Activated CD8-positive, alpha-beta T cell treated with anti-CD3 and anti-CD28 coated beads, Interleukin-2, amount 10 ng/mL, durations not matched to agents 7 days and 5 days (primary cell): ENCODE measurements around the gene PEPD. TPM values are rescaled to one million over a fixed set of nuclear protein-coding genes. Genes with fewer than 3 reads are reported as not detected.

Experiments used
- ATAC-seq: fragments of 150-1000 bp; cut with Tn5 transposase; one replicate; pipeline ENCODE4 v1.10.0; 2021; ENCODE audit warnings: moderate library complexity
- CTCF ChIA-PET: fragments of 350-600 bp; sonication (Branson Sonifier 250); formaldehyde crosslinking; loops from one replicate; lab custom pipeline; 2021; ENCODE audit warnings: antibody characterized with exemption; lab: Charles Lee
- POLR2A ChIA-PET: fragments of 350-600 bp; sonication (Branson Sonifier 250); formaldehyde crosslinking; loops from one replicate; lab custom pipeline; 2021; ENCODE audit warnings: antibody characterized with exemption; lab: Charles Lee
- DNase-seq: peaks from one replicate; pipeline ENCODE4 v3.0.0-alpha.2; 2020
- H3K27ac Mint-ChIP-seq: one replicate; pipeline ENCODE4 v1.8.0; 2021; ENCODE audit warnings: mild to moderate bottlenecking, mixed read lengths
- H3K27me3 Mint-ChIP-seq: one replicate; pipeline ENCODE4 v1.8.0; 2021; ENCODE audit warnings: low read depth, mixed read lengths
- H3K36me3 Mint-ChIP-seq: one replicate; pipeline ENCODE4 v1.8.0; 2021; ENCODE audit warnings: low read depth, mixed read lengths
- H3K4me1 Mint-ChIP-seq: one replicate; pipeline ENCODE4 v1.8.0; 2021; ENCODE audit warnings: low read depth, mixed read lengths
- H3K4me3 Mint-ChIP-seq: one replicate; pipeline ENCODE4 v1.8.0; 2021; ENCODE audit warnings: mild to moderate bottlenecking, mixed read lengths
- H3K9me3 Mint-ChIP-seq: one replicate; pipeline ENCODE4 v1.8.0; 2022; ENCODE audit warnings: mixed read lengths; ENCODE audit not compliant: insufficient read depth
- total RNA-seq, 2 experiments: library from RNA; stranded (reverse); gene quantifications; one replicate each; pipeline ENCODE4 v1.2.3, GENCODE V29; 2021

The PEPD gene
- total RNA-seq, 2 experiments from 2014 or later, result 27.9 to 30.5 TPM

DNA sequence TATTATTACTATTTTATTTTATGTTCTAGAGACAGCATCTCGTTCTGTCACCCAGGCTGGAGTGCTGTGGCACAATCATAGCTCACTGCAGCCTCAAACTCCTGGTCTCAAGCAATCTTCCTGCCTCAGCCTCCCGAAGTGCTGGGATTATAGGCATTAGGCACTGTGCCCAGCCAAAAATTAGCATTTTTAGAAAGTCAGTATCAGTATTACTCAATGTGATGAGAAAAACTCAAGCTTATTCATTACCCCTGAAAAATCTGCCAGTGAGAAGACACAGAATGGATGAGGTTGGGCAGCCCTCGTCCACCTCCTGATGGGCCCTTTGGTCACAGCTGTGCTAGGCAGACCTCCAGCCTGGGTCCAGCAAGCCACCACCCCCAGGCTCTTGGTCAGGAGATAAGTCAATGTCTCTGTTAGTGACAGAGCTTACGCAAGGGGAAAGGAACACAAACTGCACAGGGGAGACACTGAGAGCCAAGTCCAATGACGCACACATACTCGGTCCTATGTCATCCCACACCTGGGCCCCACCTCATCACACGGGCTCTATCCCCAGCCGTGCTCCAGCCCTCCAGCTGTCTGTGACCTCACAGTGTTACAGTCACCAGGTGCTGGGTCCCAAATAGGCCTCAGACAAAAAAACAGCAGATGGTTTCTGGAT lies 19.8 kb downstream of the PEPD start:
- Mint-ChIP-seq H3K27ac (no peak overlapping the region), H3K9me3 (no peaks in the 10 kb centered on the region), H3K36me3 (no peaks in the 10 kb centered on the region), H3K4me3 (no peak overlapping the region), H3K27me3 (no peaks in the 10 kb centered on the region), H3K4me1 (peaks cover 7% of the 10 kb centered on the region)
- ChIA-PET CTCF (no interaction called here), POLR2A (no interaction called here)
- no peak for DNase-seq
- no peak for ATAC-seq

DNA sequence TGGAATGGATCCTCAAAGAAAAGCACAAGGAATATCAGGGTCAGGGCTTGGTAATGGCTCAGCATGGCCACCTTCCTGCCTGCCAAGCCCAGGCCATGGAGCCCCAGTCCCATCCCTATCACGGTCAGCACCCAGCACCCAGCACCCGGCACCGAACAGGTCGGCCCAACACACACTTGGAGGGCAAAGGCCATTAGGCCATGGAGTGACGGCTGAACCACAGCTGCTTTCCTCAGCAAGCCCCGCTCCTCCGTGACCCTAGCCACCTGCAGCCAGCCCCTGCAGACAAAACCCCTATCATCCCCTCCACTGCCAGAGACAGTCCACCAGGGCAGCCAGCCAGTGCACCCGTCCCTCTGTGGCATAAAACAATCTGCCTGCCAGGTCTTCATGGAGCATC lies 20.6 kb downstream of the PEPD start:
- CTCF ChIA-PET, result no interaction called here
- Mint-ChIP-seq H3K4me3 (no peak overlapping the region), H3K27me3 (no peaks in the 10 kb centered on the region), H3K9me3 (no peaks in the 10 kb centered on the region), H3K4me1 (peaks cover 7% of the 10 kb centered on the region), H3K27ac (no peak overlapping the region), H3K36me3 (no peaks in the 10 kb centered on the region)
- DNase-seq (no peak), ATAC-seq (no peak)
- POLR2A ChIA-PET, result no interaction called here

DNA sequence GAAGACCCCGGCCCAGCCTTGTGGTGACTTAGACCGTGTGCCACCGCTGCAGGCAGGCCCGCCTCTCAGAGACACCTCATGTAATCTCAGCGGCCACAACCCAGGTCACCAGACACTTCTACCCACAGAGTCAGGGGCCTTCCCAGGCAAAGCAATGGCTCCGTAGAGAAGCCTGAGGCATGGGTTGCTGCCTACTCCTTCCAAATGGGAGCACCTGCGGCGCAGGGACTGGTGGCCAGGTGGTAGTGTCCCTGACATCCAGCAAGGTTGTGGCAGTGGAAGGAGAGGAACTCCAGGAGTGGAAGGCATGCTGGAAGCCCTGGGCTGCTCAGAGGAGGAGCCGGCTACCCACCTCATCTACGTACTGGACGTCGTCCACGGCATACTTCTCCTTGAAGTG lies 21.0 kb downstream of the PEPD start:
- no peak for DNase-seq
- H3K27ac Mint-ChIP-seq, result no peak overlapping the region
- H3K27me3 Mint-ChIP-seq, result no peaks in the 10 kb centered on the region
- POLR2A ChIA-PET, result no interaction called here
- no peaks in the 10 kb centered on the region for H3K9me3 Mint-ChIP-seq
- no peaks in the 10 kb centered on the region for H3K36me3 Mint-ChIP-seq
- CTCF ChIA-PET, result no interaction called here
- peaks cover 7% of the 10 kb centered on the region for H3K4me1 Mint-ChIP-seq
- H3K4me3 Mint-ChIP-seq, result no peak overlapping the region
- no peak for ATAC-seq

DNA sequence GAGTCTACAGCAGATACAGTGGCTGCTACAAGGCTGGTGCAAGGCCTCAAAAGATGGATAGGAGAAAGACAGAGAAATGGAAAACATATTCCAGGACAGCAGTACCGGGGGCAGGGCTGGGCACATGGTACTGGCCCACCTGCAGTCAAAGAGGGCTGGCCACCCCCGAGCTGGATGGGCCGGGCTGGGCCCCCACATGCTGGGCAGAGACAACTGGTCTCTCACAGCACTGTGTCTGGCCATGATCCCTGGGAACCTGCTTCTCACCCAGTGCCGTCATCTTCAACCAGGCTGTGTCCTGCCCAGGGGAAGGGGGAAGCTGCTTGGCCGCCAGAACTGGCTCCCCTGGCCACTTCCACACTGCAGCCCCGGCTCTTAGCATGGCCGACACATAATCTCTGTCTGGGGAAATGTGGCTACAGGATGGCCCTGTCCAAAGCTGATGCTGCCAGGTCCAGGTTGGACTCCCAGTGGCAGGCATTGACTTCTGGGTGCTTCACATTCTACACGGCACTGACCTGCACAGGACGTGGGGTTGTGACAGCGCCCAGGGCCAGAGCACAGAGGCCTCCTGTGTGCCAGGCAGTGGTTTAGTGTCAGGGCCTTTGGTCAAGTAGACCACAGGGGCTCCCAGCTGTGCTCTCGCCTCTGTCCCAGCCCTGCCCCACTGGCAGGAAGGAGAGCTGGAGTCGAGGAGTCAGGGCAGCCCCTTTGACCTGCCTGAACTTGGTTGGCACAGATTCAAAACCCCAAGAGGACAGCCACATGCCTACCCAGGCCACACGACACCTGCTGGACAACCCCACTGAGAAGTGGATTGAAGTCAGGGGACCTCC lies 21.7 kb downstream of the PEPD start:
- Mint-ChIP-seq H3K4me1 (peaks cover 7% of the 10 kb centered on the region), H3K36me3 (no peaks in the 10 kb centered on the region), H3K9me3 (no peaks in the 10 kb centered on the region), H3K4me3 (no peak overlapping the region), H3K27ac (no peak overlapping the region), H3K27me3 (no peaks in the 10 kb centered on the region)
- CTCF ChIA-PET, result no interaction called here
- ATAC-seq (no peak), DNase-seq (no peak)
- POLR2A ChIA-PET, result no interaction called here

DNA sequence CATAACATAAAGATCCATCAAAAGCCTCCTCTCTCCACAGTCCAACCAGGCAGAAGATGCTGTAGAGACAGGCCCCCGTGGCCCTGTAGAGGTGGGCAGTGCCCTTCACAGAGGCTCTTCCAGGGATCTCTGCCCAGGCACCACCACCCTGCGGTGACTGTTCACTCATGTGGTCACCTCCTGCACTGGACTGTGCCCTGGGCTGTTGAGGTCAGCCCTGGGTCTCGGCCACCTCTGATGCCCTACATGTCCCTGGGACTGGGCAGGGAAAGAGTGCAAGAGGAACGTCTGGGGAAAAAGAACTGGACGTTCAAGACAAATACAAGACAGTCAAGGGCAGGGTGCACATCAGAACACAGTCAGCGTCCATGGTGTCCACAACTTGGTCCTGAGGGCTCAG lies 22.3 kb downstream of the PEPD start:
- no peaks in the 10 kb centered on the region for H3K9me3 Mint-ChIP-seq
- no peaks in the 10 kb centered on the region for H3K36me3 Mint-ChIP-seq
- H3K27me3 Mint-ChIP-seq, result no peaks in the 10 kb centered on the region
- H3K27ac Mint-ChIP-seq, result no peak overlapping the region
- ChIA-PET CTCF (no interaction called here), POLR2A (no interaction called here)
- H3K4me1 Mint-ChIP-seq, result peaks cover 7% of the 10 kb centered on the region
- H3K4me3 Mint-ChIP-seq, result no peak overlapping the region
- DNase-seq (no peak), ATAC-seq (no peak)

DNA sequence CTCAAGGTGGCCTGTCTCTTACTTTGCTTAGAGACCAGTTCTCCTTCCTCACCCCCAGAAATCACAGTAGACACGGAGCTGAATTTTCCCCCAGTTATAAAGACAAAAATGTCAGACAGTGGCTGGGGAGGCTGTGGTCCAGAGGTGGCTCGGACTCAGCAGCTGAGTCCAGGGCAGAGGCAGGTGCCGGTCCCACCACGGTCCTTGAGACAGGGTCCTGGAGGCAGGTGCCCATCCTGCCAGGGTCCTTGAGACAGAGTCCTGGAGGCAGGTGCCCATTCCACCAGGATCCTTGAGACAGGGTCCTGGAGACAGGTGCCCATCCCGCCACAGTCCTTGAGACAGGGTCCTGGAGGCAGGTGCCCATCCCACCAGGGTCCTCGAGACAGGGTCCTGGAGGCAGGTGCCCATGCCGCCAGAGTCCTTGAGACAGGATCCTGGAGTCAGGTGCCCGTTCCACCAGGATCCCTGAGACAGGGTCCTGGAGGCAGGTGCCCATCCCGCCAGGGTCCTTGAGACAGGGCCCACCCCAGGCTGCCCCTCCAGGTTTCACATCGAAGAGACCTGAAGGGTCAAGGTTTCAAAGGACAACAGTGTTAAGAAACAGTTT lies 23.1 kb downstream of the PEPD start:
- DNase-seq (no peak), ATAC-seq (no peak)
- Mint-ChIP-seq H3K4me1 (peaks cover 7% of the 10 kb centered on the region), H3K27me3 (no peaks in the 10 kb centered on the region), H3K27ac (no peak overlapping the region), H3K36me3 (no peaks in the 10 kb centered on the region), H3K9me3 (no peaks in the 10 kb centered on the region), H3K4me3 (no peak overlapping the region)
- ChIA-PET CTCF (no interaction called here), POLR2A (no interaction called here)

DNA sequence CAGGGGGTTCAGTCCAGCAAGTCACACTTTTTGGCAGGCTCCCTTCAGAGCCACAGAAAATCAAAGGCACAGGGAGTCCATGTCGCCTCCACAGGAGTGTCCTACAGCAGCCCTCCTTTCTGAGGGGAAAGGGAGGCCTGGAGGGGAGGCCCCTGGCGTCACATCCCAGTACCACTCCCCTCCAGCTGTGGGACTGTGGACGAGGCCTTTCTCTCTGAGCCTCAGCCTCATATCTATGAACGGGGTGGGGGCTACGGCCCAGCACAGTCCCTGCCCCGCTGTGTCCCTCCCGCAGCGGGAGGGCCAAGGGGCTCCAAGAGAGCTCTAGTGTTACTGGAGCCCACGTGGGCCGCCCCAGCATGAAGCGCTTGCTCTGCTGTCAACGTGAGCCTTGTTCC lies 23.8 kb downstream of the PEPD start:
- H3K9me3 Mint-ChIP-seq, result no peaks in the 10 kb centered on the region
- POLR2A ChIA-PET, result no interaction called here
- no peak overlapping the region for H3K4me3 Mint-ChIP-seq
- no peak overlapping the region for H3K27ac Mint-ChIP-seq
- H3K36me3 Mint-ChIP-seq, result no peaks in the 10 kb centered on the region
- no peak for DNase-seq
- CTCF ChIA-PET, result no interaction called here
- H3K27me3 Mint-ChIP-seq, result no peaks in the 10 kb centered on the region
- no peak for ATAC-seq
- peaks cover 2% of the 10 kb centered on the region for H3K4me1 Mint-ChIP-seq

DNA sequence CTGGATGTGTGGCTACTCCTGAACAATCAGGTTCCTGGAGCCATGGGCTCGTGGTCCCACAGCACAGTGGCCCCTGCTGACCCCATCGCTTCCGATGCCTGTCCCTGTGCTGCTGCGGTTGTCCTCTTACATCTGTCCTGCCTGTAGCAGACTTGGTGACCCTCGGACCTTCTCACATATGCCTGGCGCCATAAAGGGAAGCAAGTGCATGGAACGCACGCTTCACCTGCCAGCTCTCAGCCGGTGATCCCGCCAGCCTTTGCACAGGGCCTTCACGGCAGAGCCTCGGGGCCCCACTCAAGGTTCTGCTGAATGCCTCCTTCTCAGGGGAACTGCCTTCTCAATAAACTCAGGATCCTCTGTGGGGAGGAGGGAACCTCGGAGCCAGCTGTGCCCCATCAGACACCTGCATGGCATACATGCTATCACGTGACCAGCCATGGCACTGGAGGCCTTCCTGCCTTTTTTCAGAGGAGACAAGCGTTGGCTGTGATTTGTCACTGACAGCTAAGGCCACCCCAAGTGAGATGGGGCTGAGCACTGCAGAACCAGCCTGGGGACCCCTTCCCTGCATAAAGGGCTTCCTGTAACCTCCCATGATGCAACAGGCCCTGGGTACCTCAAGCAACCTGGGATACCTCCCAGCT lies 24.3 kb downstream of the PEPD start:
- Mint-ChIP-seq H3K4me1 (no peaks in the 10 kb centered on the region), H3K27ac (no peak overlapping the region), H3K9me3 (no peaks in the 10 kb centered on the region), H3K4me3 (no peak overlapping the region), H3K27me3 (no peaks in the 10 kb centered on the region), H3K36me3 (no peaks in the 10 kb centered on the region)
- DNase-seq (no peak), ATAC-seq (no peak)
- POLR2A ChIA-PET, result no interaction called here
- CTCF ChIA-PET, result no interaction called here

DNA sequence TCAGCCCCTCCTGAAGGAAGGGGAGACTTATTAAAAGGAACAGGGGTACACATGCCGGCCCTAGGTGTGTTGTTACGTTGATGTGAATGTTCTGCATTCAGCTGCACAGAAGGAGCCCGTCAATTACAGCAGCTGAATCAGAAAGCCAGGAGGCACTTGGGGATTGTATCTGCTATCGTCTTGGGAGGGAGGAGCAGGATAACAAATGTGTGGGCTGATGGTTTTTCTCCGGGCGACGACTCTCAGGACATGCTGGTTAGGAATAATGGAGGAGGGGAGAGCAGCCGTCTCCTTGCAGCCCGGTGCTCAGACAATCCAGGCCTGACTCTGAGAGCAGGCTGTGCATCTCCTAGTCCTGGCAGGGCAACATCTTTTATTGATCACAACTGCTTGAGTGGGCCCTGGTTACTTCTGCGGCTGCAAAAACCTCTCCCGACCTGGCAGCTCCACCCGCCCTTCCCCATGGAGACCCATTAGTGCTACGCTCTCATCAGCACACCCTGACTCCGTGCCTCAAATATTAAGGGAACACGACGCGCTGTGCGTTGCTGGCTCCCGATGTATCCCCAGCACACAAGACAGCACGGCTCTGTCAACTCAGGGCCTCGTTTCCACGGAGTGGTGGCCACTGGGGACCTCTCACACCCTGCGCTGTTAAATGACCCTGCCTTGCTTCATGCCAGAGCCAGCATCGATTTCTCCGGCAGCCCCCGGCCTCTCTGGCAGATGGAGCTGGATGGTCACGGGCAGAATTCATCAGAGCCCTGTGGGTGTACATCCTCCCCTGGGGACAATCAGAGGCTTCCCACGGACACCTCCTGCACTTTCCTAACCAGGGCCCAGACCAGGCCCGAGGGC lies 25.3 kb downstream of the PEPD start:
- Mint-ChIP-seq H3K4me1 (no peaks in the 10 kb centered on the region), H3K27ac (no peak overlapping the region), H3K36me3 (no peaks in the 10 kb centered on the region), H3K9me3 (no peaks in the 10 kb centered on the region), H3K4me3 (no peak overlapping the region), H3K27me3 (no peaks in the 10 kb centered on the region)
- CTCF ChIA-PET, result no interaction called here
- POLR2A ChIA-PET, result no interaction called here
- ATAC-seq, result no peak
- no peak for DNase-seq

DNA sequence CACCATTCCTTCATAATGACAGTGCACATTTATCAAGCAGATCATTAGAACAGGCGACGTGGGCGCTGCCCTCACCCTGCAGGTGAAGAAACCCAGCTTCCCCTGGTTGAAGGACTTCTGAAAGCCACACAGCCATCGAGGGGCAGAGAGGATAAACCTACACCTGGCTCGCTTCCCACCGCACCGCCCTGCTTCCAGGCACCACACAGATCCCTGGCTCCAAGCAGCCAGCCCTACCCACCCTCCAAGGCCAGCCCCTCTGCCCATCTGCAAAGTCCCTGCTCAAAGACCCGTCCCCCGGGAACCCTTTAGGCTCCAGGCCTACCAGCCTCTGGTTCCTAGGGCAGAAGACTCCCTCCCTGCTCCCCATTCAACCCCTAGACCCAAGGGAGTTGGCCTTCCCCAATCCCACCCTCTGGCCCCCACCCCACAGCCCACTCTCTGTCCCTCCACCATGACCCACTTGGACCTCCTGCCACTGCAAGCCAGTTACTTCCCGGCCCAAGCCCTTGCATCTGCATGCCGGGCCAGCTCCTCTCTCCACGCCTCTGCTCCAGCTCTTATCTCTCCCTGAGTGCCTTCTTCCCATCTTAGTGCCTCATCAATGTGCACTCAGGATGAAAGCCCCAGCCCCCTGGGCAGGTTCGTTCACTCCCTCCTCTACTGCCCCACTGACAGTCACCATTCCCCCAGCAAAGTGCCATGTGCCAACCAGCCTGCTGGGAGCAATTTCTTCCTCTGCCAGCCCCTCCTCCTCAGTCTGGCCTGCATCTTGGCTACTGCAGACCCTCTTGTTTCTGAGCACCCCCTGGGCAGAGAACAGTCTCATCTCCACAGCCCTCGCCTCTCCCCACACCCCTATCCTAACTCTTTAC lies 28.0 kb downstream of the PEPD start:
- no peaks in the 10 kb centered on the region for H3K4me1 Mint-ChIP-seq
- H3K27me3 Mint-ChIP-seq, result no peaks in the 10 kb centered on the region
- ChIA-PET POLR2A (no interaction called here), CTCF (no interaction called here)
- no peak overlapping the region for H3K4me3 Mint-ChIP-seq
- H3K9me3 Mint-ChIP-seq, result no peaks in the 10 kb centered on the region
- no peaks in the 10 kb centered on the region for H3K36me3 Mint-ChIP-seq
- H3K27ac Mint-ChIP-seq, result no peak overlapping the region
- DNase-seq (no peak), ATAC-seq (no peak)

DNA sequence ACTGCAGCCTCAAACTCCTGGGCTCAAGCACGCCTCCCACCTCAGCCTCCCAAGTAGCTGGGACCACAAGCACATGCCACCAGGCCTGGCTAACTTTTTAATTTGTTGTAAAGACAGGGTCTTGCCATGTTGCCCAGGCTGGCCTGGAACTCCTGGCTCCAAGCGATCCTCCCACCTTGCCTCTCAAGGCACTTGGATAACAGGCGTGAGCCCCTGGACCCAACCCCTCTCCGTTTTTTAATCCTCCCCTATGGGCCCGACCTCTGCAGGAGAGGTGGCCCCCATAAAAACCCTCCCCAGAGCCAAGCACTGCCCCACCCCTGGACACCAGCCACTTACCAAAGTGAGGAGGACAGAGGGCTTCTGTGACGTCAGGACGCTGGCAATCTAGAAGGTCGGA lies 28.6 kb downstream of the PEPD start:
- no peak overlapping the region for H3K27ac Mint-ChIP-seq
- no peak for DNase-seq
- no peaks in the 10 kb centered on the region for H3K9me3 Mint-ChIP-seq
- ATAC-seq, result no peak
- no peaks in the 10 kb centered on the region for H3K27me3 Mint-ChIP-seq
- no peak overlapping the region for H3K4me3 Mint-ChIP-seq
- ChIA-PET POLR2A (no interaction called here), CTCF (interaction anchor here (1.2 kb wide), 1 partner anchor 63 kb away, joined by 3 read pairs; no protein-coding TSS in a partner anchor)
- H3K4me1 Mint-ChIP-seq, result no peaks in the 10 kb centered on the region
- H3K36me3 Mint-ChIP-seq, result no peaks in the 10 kb centered on the region
